ENCODE measurements around the gene RAB40B.

RAB40B gene

DNA sequence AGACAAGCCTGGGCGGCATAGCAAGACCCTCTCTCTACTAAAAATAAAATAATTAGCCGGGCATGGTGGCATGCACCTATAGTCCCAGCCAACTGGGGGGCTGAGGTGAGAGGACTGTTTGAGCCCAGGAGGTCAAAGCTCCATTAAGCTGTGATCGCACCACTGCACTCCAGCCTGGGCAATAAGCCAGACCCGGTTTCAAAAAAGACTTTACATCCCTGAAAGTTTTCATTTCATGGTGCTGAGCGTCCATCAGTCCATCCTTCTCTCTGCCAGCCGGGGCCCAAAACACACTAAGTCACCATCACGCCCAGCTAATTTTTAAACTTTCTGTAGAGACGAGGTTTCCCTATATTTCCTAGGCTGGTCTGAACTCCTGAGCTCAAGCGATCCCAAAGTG, 10.6 kb downstream of the RAB40B start:
- H3K27me3 ChIP-seq (ENCODE audit: insufficient read depth, low read length, poor library complexity) = no peaks in the 10 kb centered on the region
- no peaks in the 10 kb centered on the region for H3K36me3 ChIP-seq (ENCODE audit: control insufficient read depth, insufficient read depth, low read length)
- H3K79me1 ChIP-seq (ENCODE audit: low read length) = no peaks in the 10 kb centered on the region
- no peaks in the 10 kb centered on the region for H3K4me1 ChIP-seq (ENCODE audit: control insufficient read depth, low read depth, low read length)
- no peak overlapping the region for H2AK5ac ChIP-seq (ENCODE audit: low read length)
- no peak overlapping the region for H3K56ac ChIP-seq (ENCODE audit: low read length)
- H3K79me2 ChIP-seq (ENCODE audit: control insufficient read depth, insufficient read depth, low read length) = no peaks in the 10 kb centered on the region
- no peak overlapping the region for H4K5ac ChIP-seq (ENCODE audit: low read length)
- H2BK120ac ChIP-seq (ENCODE audit: low read depth, low read length) = no peak overlapping the region
- H3K18ac ChIP-seq (ENCODE audit: low read length) = no peak overlapping the region
- H2BK15ac ChIP-seq (replicated peaks; ENCODE audit: low read depth) = no peak overlapping the region
- no peak overlapping the region for H3K9ac ChIP-seq (ENCODE audit: low read length)
- H3K4me2 ChIP-seq (ENCODE audit: low read length) = no peak overlapping the region
- no CpG with 5 or more reads among the region's 9 CpGs for WGBS (ENCODE audit: extremely low coverage, insufficient coverage, low lambda C conversion rate)
- H3K4ac ChIP-seq (ENCODE audit: low read depth, low read length) = no peak overlapping the region
- H3K23ac ChIP-seq (ENCODE audit: low read length) = no peak overlapping the region
- no peak overlapping the region for H4K8ac ChIP-seq (ENCODE audit: low read depth, low read length)
- no peak overlapping the region for H2BK5ac ChIP-seq (ENCODE audit: low read length)
- H3K4me3 ChIP-seq (ENCODE audit: low read length) = no peak overlapping the region
- no peak for DNase-seq
- H3K27ac ChIP-seq (ENCODE audit: low read depth, low read length) = no peak overlapping the region

DNA sequence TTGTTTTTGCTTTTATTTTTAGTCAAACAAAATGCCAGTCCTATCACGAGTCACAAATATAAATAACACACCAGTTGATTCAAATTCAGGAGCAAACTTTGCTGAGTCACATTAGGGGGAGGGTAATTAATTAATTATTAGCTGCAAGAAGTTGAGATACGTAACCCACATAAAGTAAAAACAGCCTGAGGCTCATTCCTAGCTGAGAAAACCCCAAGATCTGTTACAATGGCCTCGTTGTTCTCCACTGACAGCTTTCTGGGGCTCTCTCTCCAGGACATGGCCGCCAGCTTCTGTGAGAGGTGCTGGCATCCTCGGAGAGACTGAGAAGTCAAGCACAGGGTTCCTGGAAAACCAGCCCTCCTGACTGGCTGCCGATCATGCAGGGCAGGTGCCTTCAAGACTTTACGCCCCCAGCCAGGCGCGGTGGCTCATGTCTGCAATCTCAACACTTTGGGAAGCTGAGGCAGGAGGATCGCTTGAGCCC, 11.1 kb downstream of the RAB40B start:
- no peak overlapping the region for H4K8ac ChIP-seq (ENCODE audit: low read depth, low read length)
- no peak overlapping the region for H3K4ac ChIP-seq (ENCODE audit: low read depth, low read length)
- no peaks in the 10 kb centered on the region for H3K79me1 ChIP-seq (ENCODE audit: low read length)
- H2AK5ac ChIP-seq (ENCODE audit: low read length) = no peak overlapping the region
- H3K23ac ChIP-seq (ENCODE audit: low read length) = no peak overlapping the region
- no peak overlapping the region for H2BK120ac ChIP-seq (ENCODE audit: low read depth, low read length)
- no peak overlapping the region for H3K18ac ChIP-seq (ENCODE audit: low read length)
- H3K79me2 ChIP-seq (ENCODE audit: control insufficient read depth, insufficient read depth, low read length) = no peaks in the 10 kb centered on the region
- H2BK15ac ChIP-seq (replicated peaks; ENCODE audit: low read depth) = no peak overlapping the region
- no peak overlapping the region for H3K56ac ChIP-seq (ENCODE audit: low read length)
- no peaks in the 10 kb centered on the region for H3K4me1 ChIP-seq (ENCODE audit: control insufficient read depth, low read depth, low read length)
- WGBS (ENCODE audit: extremely low coverage, insufficient coverage, low lambda C conversion rate) = no CpG with 5 or more reads among the region's 10 CpGs
- no peak overlapping the region for H4K5ac ChIP-seq (ENCODE audit: low read length)
- H2BK5ac ChIP-seq (ENCODE audit: low read length) = no peak overlapping the region
- no peak overlapping the region for H3K27ac ChIP-seq (ENCODE audit: low read depth, low read length)
- H3K27me3 ChIP-seq (ENCODE audit: insufficient read depth, low read length, poor library complexity) = no peaks in the 10 kb centered on the region
- no peak for DNase-seq
- no peaks in the 10 kb centered on the region for H3K36me3 ChIP-seq (ENCODE audit: control insufficient read depth, insufficient read depth, low read length)
- no peak overlapping the region for H3K9ac ChIP-seq (ENCODE audit: low read length)
- no peak overlapping the region for H3K4me2 ChIP-seq (ENCODE audit: low read length)
- no peak overlapping the region for H3K4me3 ChIP-seq (ENCODE audit: low read length)

DNA sequence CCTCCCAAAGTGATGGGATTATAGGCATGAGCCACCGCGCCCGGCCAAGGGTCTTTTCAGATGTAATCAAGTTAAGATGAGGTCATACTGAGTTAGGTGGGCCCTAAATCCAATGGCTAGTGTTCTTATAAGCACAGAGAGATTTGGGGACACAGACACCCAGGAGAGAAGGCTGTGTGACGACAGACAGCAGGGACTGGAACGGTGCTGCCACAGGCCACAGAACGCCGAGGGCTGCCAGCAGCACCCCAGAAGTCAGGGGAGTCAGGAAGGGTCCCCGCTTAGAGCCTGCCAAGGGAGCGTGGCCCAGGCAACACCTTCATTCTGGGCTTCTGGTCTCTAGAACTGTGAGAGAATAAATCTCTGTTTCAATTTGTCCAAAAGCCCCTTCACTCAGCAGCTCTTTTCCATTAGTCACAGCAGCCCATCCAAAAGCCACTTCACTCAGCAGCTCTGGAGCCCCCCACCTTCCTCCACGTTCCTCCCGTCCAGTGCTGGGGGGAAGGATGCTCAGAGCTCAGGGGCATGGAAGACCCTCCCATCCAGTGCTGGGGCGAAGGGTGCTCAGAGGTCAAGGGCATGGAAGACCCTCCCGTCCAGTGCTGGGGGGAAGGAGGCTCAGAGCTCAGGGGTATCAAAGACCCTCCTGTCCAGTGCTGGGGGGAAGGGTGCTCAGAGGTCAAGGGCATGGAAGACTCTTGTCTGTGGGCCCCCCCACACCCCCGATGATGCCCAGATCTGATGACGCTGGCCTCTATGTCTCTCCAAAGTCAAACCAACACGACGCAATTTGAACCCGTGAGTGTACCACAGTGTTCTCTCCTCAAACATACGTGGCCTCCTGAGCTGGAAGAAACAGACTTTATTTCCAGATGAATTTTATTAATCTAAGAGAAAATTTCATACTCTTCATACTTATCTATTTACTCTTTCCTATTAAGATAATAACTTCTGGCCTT, 11.9 kb downstream of the RAB40B start:
- H4K8ac ChIP-seq (ENCODE audit: low read depth, low read length) = no peak overlapping the region
- H2BK5ac ChIP-seq (ENCODE audit: low read length) = no peak overlapping the region
- no peak overlapping the region for H4K5ac ChIP-seq (ENCODE audit: low read length)
- no peak overlapping the region for H3K18ac ChIP-seq (ENCODE audit: low read length)
- no peak overlapping the region for H3K23ac ChIP-seq (ENCODE audit: low read length)
- no peaks in the 10 kb centered on the region for H3K79me2 ChIP-seq (ENCODE audit: control insufficient read depth, insufficient read depth, low read length)
- H3K9ac ChIP-seq (ENCODE audit: low read length) = no peak overlapping the region
- DNase-seq = no peak
- no peaks in the 10 kb centered on the region for H3K79me1 ChIP-seq (ENCODE audit: low read length)
- no peak overlapping the region for H3K27ac ChIP-seq (ENCODE audit: low read depth, low read length)
- H2BK120ac ChIP-seq (ENCODE audit: low read depth, low read length) = no peak overlapping the region
- no peak overlapping the region for H3K4me2 ChIP-seq (ENCODE audit: low read length)
- no peak overlapping the region for H2BK15ac ChIP-seq (replicated peaks; ENCODE audit: low read depth)
- no CpG with 5 or more reads among the region's 19 CpGs for WGBS (ENCODE audit: extremely low coverage, insufficient coverage, low lambda C conversion rate)
- no peak overlapping the region for H3K56ac ChIP-seq (ENCODE audit: low read length)
- no peak overlapping the region for H3K4me3 ChIP-seq (ENCODE audit: low read length)
- no peak overlapping the region for H2AK5ac ChIP-seq (ENCODE audit: low read length)
- no peaks in the 10 kb centered on the region for H3K36me3 ChIP-seq (ENCODE audit: control insufficient read depth, insufficient read depth, low read length)
- no peaks in the 10 kb centered on the region for H3K27me3 ChIP-seq (ENCODE audit: insufficient read depth, low read length, poor library complexity)
- H3K4me1 ChIP-seq (ENCODE audit: control insufficient read depth, low read depth, low read length) = no peaks in the 10 kb centered on the region
- H3K4ac ChIP-seq (ENCODE audit: low read depth, low read length) = no peak overlapping the region

DNA sequence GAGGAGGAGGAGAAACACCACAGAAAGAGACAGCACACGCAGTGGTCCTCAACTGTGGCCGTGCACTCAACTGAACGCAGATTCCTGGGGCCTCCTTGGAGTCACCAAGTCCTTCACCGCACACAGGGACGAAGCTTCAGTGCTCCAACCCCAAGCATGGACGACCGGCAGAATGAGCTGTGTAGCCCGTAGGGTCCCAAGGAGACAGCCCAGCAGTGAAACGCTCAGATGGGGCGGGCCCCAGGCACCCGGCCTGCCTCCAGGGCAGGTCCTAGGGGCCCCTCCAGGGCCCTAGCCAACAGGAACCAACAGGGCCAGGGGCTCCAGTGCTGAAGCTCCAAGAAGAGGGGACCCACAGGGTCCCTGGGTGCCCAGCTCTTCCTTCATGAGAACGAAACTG, 13.2 kb downstream of the RAB40B start:
- no peaks in the 10 kb centered on the region for H3K79me1 ChIP-seq (ENCODE audit: low read length)
- no peak overlapping the region for H3K27ac ChIP-seq (ENCODE audit: low read depth, low read length)
- H3K9ac ChIP-seq (ENCODE audit: low read length) = no peak overlapping the region
- H3K4ac ChIP-seq (ENCODE audit: low read depth, low read length) = no peak overlapping the region
- H3K4me1 ChIP-seq (ENCODE audit: control insufficient read depth, low read depth, low read length) = no peaks in the 10 kb centered on the region
- H3K18ac ChIP-seq (ENCODE audit: low read length) = no peak overlapping the region
- H3K27me3 ChIP-seq (ENCODE audit: insufficient read depth, low read length, poor library complexity) = no peaks in the 10 kb centered on the region
- H3K4me3 ChIP-seq (ENCODE audit: low read length) = no peak overlapping the region
- H3K23ac ChIP-seq (ENCODE audit: low read length) = no peak overlapping the region
- H3K36me3 ChIP-seq (ENCODE audit: control insufficient read depth, insufficient read depth, low read length) = no peaks in the 10 kb centered on the region
- no peak overlapping the region for H4K8ac ChIP-seq (ENCODE audit: low read depth, low read length)
- H2BK120ac ChIP-seq (ENCODE audit: low read depth, low read length) = no peak overlapping the region
- WGBS (ENCODE audit: extremely low coverage, insufficient coverage, low lambda C conversion rate) = no CpG with 5 or more reads among the region's 12 CpGs
- no peak overlapping the region for H3K4me2 ChIP-seq (ENCODE audit: low read length)
- no peak overlapping the region for H2BK15ac ChIP-seq (replicated peaks; ENCODE audit: low read depth)
- DNase-seq = no peak
- no peak overlapping the region for H2AK5ac ChIP-seq (ENCODE audit: low read length)
- no peak overlapping the region for H2BK5ac ChIP-seq (ENCODE audit: low read length)
- H3K79me2 ChIP-seq (ENCODE audit: control insufficient read depth, insufficient read depth, low read length) = no peaks in the 10 kb centered on the region
- no peak overlapping the region for H3K56ac ChIP-seq (ENCODE audit: low read length)
- no peak overlapping the region for H4K5ac ChIP-seq (ENCODE audit: low read length)

DNA sequence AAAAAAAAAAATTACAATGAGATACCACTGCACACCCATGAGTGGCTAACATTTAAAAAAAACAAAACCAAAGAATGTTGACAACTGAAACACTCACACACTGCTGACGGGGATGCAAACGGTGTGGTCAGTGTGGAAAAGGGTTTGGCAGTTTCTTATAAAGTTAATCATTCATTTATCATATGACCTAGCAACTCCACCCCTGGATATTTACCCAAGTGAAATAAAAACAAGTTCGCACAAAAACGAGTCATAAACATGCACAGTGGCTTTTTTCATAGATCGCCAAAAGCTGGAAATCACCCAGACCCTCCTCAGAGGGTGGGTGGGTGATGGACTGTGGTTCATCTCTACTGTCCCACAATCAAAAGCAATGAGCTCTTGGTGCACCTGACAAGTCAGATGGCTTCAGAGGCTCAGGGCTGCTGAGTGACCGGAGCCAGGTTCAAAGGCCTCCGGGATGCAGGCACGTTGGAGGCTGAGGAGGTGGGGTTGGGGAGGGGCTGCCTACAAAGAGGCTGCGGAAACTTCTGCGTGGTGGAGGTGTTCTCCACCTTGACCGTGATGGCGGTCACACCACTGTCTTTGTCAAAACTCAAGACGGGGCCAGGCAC, 14.2 kb downstream of the RAB40B start:
- Histone ChIP-seq H3K56ac (ENCODE audit: low read length) (no peak overlapping the region), H3K4me2 (ENCODE audit: low read length) (no peak overlapping the region), H3K27ac (ENCODE audit: low read depth, low read length) (no peak overlapping the region), H2BK5ac (ENCODE audit: low read length) (no peak overlapping the region), H3K79me2 (ENCODE audit: control insufficient read depth, insufficient read depth, low read length) (no peaks in the 10 kb centered on the region), H2AK5ac (ENCODE audit: low read length) (no peak overlapping the region), H2BK15ac (replicated peaks; ENCODE audit: low read depth) (no peak overlapping the region), H3K9ac (ENCODE audit: low read length) (no peak overlapping the region), H3K27me3 (ENCODE audit: insufficient read depth, low read length, poor library complexity) (no peaks in the 10 kb centered on the region), H3K79me1 (ENCODE audit: low read length) (no peaks in the 10 kb centered on the region), H3K23ac (ENCODE audit: low read length) (no peak overlapping the region), H4K5ac (ENCODE audit: low read length) (no peak overlapping the region), H3K4me1 (ENCODE audit: control insufficient read depth, low read depth, low read length) (no peaks in the 10 kb centered on the region), H3K4ac (ENCODE audit: low read depth, low read length) (no peak overlapping the region), H3K4me3 (ENCODE audit: low read length) (no peak overlapping the region), H4K8ac (ENCODE audit: low read depth, low read length) (no peak overlapping the region), H2BK120ac (ENCODE audit: low read depth, low read length) (no peak overlapping the region), H3K18ac (ENCODE audit: low read length) (no peak overlapping the region), H3K36me3 (ENCODE audit: control insufficient read depth, insufficient read depth, low read length) (no peaks in the 10 kb centered on the region)
- DNase-seq = no peak
- no CpG with 5 or more reads among the region's 13 CpGs for WGBS (ENCODE audit: extremely low coverage, insufficient coverage, low lambda C conversion rate)
